ACC112 (cell line): ENCODE results near the gene VSIG10L2.

ENCODE experiments used
- H2AFZ ChIP-seq: fragments of 200-600 bp; sonication (generic); one replicate; pipeline ENCODE4 v1.6.0; 2017; ENCODE audit warnings: antibody characterized with exemption, low read length; ENCODE audit not compliant: unreplicated experiment
- H3K27ac ChIP-seq: fragments of 200-600 bp; sonication (generic); 2 replicates; pipeline ENCODE4 v1.5.1; 2014; ENCODE audit warnings: low read depth, mild to moderate bottlenecking, antibody characterized with exemption, low read length, moderate library complexity
- H3K27me3 ChIP-seq: fragments of 200-600 bp; sonication (generic); 2 replicates; pipeline ENCODE4 v1.6.1; 2014; ENCODE audit warnings: mild to moderate bottlenecking, antibody characterized with exemption, low read length, moderate library complexity, mixed read lengths; ENCODE audit not compliant: insufficient read depth
- H3K36me3 ChIP-seq: fragments of 200-600 bp; sonication (generic); 2 replicates; pipeline ENCODE4 v1.6.1; 2016; ENCODE audit warnings: mild to moderate bottlenecking, antibody characterized with exemption, low read length, moderate library complexity, mixed read lengths; ENCODE audit not compliant: insufficient read depth
- H3K4me1 ChIP-seq: fragments of 200-600 bp; sonication (generic); one replicate; pipeline ENCODE4 v1.6.1; 2016; ENCODE audit warnings: low read length, mixed read lengths; ENCODE audit not compliant: insufficient read depth, unreplicated experiment, control insufficient read depth
- H3K4me3 ChIP-seq: fragments of 200-600 bp; sonication (generic); 2 replicates; pipeline ENCODE4 v1.5.1; 2014; ENCODE audit warnings: mild to moderate bottlenecking, low read depth, low read length
- H3K79me2 ChIP-seq: fragments of 200-600 bp; sonication (generic); one replicate; pipeline ENCODE4 v1.6.0; 2016; ENCODE audit warnings: low read length; ENCODE audit not compliant: control insufficient read depth, unreplicated experiment, insufficient read depth

Gene VSIG10L2

DNA sequence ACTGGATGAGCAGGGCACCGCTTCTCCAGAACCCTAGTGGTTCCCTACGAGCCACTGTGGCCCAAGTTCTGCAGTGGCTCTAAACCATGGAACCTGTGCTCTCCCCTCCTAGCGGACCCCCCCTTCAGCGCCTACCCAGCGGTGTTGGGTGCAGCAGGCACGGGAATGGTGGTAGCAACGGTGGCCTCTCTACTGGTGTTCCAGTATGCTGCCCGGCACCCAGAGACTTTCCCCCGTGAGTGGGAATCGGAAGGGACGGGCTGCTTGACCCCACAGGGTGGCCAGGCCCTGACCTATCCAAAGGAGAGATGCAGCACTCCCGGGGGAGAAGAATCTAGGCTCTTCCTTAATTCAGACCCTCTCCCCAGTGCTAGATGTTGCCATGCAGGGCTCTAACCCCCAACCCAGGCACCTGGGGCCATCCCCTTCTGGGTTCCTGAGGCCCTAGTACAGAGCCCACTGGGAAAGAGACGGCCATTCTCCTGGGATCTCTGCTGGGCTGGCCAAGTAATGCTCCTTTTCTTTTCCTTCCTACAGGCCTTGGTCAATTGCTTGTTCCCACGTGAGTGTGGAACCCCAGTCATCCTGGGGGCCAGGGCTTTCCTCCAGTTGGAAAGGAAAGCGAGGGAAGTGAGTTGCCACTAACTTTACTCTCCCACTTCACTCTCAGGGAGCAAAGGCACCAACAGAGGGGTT is 9.2 kb downstream of the VSIG10L2 start:
- Histone ChIP-seq H3K79me2 (no peaks in the 10 kb centered on the region), H3K4me1 (peaks cover 9% of the 10 kb centered on the region), H3K27ac (no peak overlapping the region), H2AFZ (no peak overlapping the region), H3K36me3 (no peaks in the 10 kb centered on the region), H3K4me3 (no peak overlapping the region), H3K27me3 (no peaks in the 10 kb centered on the region)

DNA sequence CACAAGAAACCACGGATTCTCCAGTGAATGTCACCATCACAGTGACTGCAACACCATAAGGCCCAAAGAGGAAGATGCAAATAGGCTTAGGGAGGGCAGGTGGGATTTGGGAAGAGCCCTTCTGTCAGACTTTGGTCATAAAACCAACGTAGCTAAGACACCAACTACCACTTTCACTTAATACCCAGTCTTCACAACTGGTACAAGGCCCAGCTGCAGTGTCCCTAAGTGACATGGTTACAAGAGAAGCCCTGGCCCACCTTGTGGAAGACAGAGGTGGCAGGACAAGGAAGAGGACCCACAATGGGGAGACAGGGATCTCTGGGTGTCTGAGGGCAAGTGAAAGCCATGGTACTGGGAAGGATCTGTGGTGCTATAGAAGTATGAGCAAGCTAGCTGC is 10.0 kb downstream of the VSIG10L2 start:
- Histone ChIP-seq H3K27me3 (no peaks in the 10 kb centered on the region), H3K4me1 (peaks cover 9% of the 10 kb centered on the region), H3K4me3 (no peak overlapping the region), H3K27ac (no peak overlapping the region), H3K36me3 (no peaks in the 10 kb centered on the region), H2AFZ (no peak overlapping the region), H3K79me2 (no peaks in the 10 kb centered on the region)

DNA sequence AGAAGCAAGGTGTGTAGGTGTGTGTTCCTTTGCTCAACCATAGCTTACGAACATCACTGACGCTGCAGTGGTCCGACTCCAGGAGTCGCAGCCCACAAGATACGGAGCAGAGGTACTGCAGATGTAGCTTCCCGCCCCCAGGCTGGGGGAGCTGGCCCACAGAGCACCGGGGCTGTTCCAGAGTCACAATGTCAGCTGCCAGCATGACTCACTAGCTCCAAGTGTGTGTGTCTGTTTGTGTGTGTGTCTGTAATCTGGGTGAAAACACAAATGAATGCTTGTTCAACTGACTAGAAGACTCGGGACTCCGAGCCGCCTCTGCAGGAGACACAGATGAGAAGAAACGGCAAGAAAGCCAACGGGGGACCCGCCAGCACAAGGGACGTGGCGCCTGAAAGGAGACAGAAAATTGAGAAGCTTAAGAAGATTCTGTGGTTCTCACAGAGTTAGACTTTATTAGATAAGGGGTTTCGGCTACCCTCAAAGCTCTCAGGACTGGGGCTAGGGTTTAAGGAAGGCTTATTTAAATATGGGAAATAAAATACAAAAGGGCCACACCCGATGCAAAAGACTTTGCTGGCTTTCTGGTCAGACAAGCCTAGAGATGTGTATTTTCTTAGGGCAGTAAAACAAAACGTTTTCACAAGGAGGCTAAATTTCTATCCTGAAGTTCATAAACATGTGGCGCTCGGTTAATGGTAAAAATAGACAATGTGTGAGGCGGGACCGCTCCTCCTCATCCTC is 10.7 kb downstream of the VSIG10L2 start:
- Histone ChIP-seq H3K79me2 (no peaks in the 10 kb centered on the region), H3K36me3 (no peaks in the 10 kb centered on the region), H3K4me1 (peaks cover 2% of the 10 kb centered on the region), H3K4me3 (no peak overlapping the region), H2AFZ (no peak overlapping the region), H3K27me3 (no peaks in the 10 kb centered on the region), H3K27ac (no peak overlapping the region)

DNA sequence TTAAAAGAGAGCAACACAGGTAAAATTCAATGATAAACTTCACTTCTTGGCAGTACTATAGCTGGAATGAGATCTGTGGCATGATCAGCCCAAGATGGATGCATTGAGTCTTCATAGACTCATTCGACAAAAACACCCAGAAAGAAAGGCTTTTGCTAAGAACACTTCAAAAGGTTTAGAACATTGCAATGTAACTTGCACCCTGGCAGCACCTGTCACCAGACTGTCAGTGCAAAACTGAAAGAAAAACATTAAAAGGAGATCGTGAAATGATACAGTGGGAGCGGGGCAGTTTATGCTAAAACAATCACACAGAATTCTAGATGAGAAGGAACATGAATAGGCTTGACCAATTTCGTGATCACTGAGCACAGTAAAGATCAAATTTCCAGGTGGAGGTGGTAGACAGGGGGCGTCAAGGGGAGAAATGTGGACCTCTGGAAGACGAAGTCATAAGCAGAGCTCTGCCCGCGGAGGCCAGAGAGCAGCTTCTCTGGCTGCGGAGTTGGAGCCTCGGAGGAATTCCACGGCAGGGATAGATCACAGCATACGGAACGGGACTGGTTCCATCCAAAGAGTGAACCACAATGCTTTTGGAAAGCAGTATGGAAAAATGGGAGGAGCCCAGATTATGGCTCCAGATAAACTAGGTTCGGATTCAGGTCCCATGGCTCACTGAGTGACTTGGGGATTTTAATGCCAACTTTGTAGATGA is 11.9 kb downstream of the VSIG10L2 start:
- Histone ChIP-seq H3K36me3 (peaks cover 7% of the 10 kb centered on the region), H3K4me1 (no peaks in the 10 kb centered on the region), H2AFZ (no peak overlapping the region), H3K79me2 (no peaks in the 10 kb centered on the region), H3K4me3 (no peak overlapping the region), H3K27ac (no peak overlapping the region), H3K27me3 (no peaks in the 10 kb centered on the region)

DNA sequence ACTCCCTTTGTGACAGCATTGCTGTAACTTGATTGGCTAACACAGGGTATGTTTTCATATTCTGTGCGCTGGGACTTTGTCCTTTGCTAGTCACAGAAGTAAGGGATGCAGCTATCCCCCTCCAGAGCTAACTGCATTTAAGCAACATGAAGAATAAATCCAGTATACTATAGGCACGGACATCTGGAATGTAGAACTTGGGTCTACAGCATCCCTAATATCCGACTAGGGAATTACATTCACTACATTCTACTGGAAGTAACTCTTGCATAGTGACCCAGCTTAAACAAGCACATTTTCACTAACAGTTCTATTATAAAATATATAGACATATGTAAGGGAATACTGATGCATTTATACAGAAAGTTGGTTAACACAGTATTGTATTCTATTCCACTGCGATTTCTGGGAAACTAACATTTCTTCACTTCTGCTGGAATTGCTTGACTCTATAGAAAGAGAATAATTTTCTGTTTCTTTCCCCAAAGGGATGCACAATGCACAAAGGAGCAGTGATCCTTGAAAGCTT is 13.1 kb downstream of the VSIG10L2 start:
- peaks cover 7% of the 10 kb centered on the region for H3K36me3 ChIP-seq
- no peaks in the 10 kb centered on the region for H3K4me1 ChIP-seq
- H3K27ac ChIP-seq, result no peak overlapping the region
- H3K79me2 ChIP-seq, result no peaks in the 10 kb centered on the region
- H2AFZ ChIP-seq, result no peak overlapping the region
- no peak overlapping the region for H3K4me3 ChIP-seq
- no peaks in the 10 kb centered on the region for H3K27me3 ChIP-seq

DNA sequence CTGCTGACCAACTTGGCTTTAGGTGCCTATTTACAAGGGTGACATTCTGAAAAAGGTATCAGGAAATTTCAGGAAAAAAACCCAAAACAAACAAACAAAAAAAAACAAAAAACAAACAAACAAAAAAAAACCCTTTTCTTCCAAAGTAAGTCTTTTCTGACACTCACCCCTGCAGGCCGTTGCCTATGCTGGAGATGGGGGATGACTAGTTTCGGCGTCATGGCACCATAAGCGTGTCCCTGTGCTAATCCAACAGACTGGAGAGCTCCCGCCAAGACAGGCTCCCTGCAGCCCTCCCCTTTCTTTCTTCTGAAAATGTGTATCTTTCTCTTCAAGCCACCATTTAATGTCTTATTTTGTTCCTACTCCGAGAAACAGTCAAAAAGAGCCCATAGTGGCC is 13.7 kb downstream of the VSIG10L2 start:
- H3K27ac ChIP-seq, result no peak overlapping the region
- H3K27me3 ChIP-seq, result no peaks in the 10 kb centered on the region
- no peak overlapping the region for H2AFZ ChIP-seq
- peaks cover 7% of the 10 kb centered on the region for H3K36me3 ChIP-seq
- H3K4me3 ChIP-seq, result no peak overlapping the region
- no peaks in the 10 kb centered on the region for H3K4me1 ChIP-seq
- no peaks in the 10 kb centered on the region for H3K79me2 ChIP-seq

DNA sequence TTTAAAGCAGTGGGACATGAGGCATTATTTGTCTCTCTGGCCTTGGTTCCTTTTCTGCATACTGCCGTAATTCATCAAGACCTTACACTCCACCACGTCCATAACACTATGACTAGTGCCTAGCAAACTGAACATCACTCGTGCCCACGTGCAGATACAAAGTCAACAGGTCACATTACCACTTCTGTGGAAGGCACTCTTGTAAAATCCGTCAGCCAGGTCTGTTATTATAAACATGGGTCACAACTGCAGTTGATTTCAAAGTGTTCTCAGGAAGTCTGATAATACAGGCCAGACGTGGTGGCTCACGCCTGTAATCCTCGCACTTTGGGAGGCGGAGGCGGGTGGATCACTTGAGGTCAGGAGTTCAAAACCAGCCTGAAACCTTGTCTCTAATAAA is 14.1 kb downstream of the VSIG10L2 start:
- H3K27ac ChIP-seq, result no peak overlapping the region
- H3K27me3 ChIP-seq, result no peaks in the 10 kb centered on the region
- peaks cover 7% of the 10 kb centered on the region for H3K36me3 ChIP-seq
- H3K4me3 ChIP-seq, result no peak overlapping the region
- H2AFZ ChIP-seq, result no peak overlapping the region
- no peaks in the 10 kb centered on the region for H3K79me2 ChIP-seq
- H3K4me1 ChIP-seq, result no peaks in the 10 kb centered on the region

DNA sequence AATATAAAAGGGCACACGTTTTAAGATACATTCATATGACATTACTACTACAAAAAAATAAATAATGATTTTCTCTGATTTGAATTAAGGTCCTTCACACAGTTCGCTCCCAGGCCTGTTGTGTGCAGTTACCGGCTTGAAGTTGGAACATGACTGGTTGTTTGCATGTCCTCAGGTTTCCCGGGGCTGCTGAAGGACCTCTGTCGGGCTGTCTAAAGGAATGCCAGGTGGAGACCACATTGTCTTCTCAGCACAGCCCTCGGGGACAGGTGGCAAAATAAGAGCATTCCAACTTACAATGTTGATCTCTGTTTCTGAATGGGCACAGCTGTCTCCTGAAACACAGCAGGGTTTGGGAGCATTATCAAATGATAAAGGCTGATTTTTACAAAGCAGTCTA is 14.9 kb downstream of the VSIG10L2 start:
- no peaks in the 10 kb centered on the region for H3K79me2 ChIP-seq
- no peak overlapping the region for H2AFZ ChIP-seq
- H3K4me3 ChIP-seq, result no peak overlapping the region
- no peaks in the 10 kb centered on the region for H3K4me1 ChIP-seq
- no peak overlapping the region for H3K27ac ChIP-seq
- no peaks in the 10 kb centered on the region for H3K27me3 ChIP-seq
- H3K36me3 ChIP-seq, result peaks cover 7% of the 10 kb centered on the region

DNA sequence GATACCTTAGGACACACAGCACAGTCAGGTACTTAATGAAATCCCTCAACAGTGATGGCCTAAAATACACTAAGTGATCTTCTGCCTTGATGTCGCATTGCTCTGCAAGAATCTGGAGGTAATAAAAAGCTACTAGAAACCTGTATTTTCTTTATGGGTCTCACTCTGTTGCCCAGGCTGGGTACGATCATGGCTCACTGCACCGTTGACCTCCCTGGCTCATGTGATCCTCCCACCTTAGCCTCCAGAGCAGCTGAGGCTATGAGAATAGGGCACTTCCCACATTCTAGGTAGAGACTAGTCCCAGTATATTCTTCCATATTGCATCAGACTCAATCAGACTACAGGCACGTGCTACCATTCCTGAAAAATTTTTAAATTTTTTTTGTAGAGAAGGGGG is 21.7 kb downstream of the VSIG10L2 start:
- Histone ChIP-seq H3K36me3 (peaks cover 2% of the 10 kb centered on the region; the same call in 1 of the 2 replicates), H3K4me3 (no peak overlapping the region), H3K27me3 (no peaks in the 10 kb centered on the region), H2AFZ (no peak overlapping the region), H3K4me1 (peaks cover 8% of the 10 kb centered on the region), H3K79me2 (no peaks in the 10 kb centered on the region), H3K27ac (no peak overlapping the region)

DNA sequence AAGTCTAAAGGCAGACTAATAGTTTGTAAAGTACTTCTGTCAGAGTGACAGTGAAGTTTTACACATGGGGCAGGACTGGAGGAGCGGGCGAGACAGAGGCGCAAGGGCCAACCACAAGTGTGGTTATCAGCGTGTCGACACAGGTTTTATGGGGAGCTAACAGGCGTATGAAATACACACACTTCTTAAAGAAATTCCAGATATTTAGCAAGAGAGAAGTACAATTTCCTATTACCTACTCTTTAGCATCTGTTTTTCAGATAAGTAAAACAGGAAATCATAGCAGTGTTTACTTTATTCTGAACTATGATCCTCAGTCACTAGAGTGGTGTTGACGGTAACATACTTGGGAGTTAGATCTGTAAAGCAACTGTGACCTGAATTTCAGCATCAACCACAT is 22.5 kb downstream of the VSIG10L2 start:
- no peaks in the 10 kb centered on the region for H3K27me3 ChIP-seq
- H3K4me3 ChIP-seq, result no peak overlapping the region
- H3K4me1 ChIP-seq, result peaks cover 8% of the 10 kb centered on the region
- H3K36me3 ChIP-seq, result no peaks in the 10 kb centered on the region
- no peak overlapping the region for H2AFZ ChIP-seq
- H3K79me2 ChIP-seq, result no peaks in the 10 kb centered on the region
- H3K27ac ChIP-seq, result no peak overlapping the region
